Stomach smooth muscle (tissue), 2 donors: Measurements from ENCODE around the gene RFTN1.

Source experiments
- H3K27ac ChIP-seq: one replicate; pipeline ENCODE4 v1.7.0; 2013; ENCODE audit warnings: mild to moderate bottlenecking, low read length, inconsistent platforms
- H3K27me3 ChIP-seq, 2 donors: one replicate each; pipeline ENCODE4 v1.7.0; 2013; ENCODE audit warnings: low read length in 2 of 2; ENCODE audit not compliant: insufficient read depth in 2 of 2, control insufficient read depth in 1 of 2
- H3K36me3 ChIP-seq, 2 donors: one replicate each; pipeline ENCODE4 v1.7.0; 2013; ENCODE audit warnings: low read length in 2 of 2; ENCODE audit not compliant: control insufficient read depth in 2 of 2, insufficient read depth in 2 of 2
- H3K4me1 ChIP-seq: one replicate; pipeline ENCODE4 v1.7.0; 2013; ENCODE audit warnings: low read length; ENCODE audit not compliant: control insufficient read depth, insufficient read depth
- H3K4me3 ChIP-seq, 2 donors: one replicate each; pipeline ENCODE4 v1.7.0; 2013; ENCODE audit warnings: low read length in 2 of 2
- H3K9ac ChIP-seq, 2 donors: one replicate each; pipeline ENCODE4 v1.7.0; 2013; ENCODE audit warnings: low read length in 2 of 2, mild to moderate bottlenecking in 1 of 2
- H3K9me3 ChIP-seq, 2 donors: one replicate each; pipeline ENCODE4 v1.7.0; 2013; ENCODE audit warnings: low read length in 2 of 2; ENCODE audit not compliant: control insufficient read depth in 2 of 2
- donor health status: healthy.
- donor health status: Pancreatic carcinoma.

The RFTN1 gene

DNA sequence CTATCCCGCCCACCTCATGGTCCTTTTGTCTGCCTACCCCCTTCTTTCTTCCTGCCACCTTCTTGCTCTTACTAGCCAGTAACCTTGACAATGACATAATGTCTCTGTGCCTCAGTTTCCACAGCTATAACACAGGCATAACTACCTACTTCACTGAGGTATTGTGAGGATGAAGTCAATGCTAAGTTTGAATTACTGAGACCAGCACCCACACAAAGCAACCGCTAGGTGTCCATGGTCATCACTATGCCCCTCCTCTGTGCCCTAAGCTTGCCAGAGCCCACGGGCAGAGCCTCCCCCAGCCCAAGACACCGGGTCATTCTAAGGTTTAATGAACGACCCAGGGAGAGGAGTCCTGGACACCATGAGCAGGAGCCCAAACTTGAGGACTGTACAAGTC is 146.9 kb downstream of the RFTN1 start:
- H3K36me3 ChIP-seq = peaks cover 0 to 6% of the 10 kb centered on the region in 2 donors

DNA sequence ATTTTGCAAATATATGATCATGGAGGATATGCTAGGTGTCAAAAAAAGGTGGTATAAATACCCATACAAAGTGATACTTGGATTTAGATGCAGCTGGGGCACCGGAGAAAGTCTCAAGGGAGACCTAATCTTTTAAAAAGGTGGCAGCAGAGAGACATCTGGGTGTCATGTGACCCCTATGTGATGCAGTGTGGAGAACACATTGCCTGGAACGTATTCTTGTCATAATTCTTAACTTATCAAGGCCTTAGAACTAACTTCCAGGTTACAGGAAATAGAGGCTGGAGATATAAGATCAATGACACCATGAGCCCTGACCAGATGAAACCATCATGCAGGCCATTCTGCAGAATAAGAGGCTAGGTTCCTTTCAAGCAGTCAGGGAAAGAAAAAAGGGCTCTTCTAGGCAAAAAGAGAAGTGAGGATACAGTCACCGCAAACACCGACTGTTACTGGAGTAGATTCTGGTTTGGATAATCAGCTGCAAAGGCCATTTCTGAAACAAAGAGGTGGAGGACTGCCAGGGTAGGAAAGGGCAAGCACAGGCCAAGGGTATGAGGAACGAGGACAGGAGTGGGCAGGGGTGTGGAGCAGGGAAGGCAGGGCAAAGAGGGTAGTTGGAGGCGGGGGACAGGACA is 147.9 kb downstream of the RFTN1 start:
- Histone ChIP-seq H3K9ac (no peak overlapping the region), H3K27ac (no peak overlapping the region), H3K27me3 (no peaks in the 10 kb centered on the region), H3K4me3 (no peak overlapping the region), H3K9me3 (no peaks in the 10 kb centered on the region), H3K4me1 (peaks cover 2% of the 10 kb centered on the region), H3K36me3 (peaks cover 0 to 6% of the 10 kb centered on the region in 2 donors)

More for the DNA sequence above, 146.9 kb downstream of the RFTN1 start:
- H3K4me3 ChIP-seq = no peak overlapping the region
- no peaks in the 10 kb centered on the region for H3K27me3 ChIP-seq
- H3K9ac ChIP-seq = no peak overlapping the region
- no peak overlapping the region for H3K27ac ChIP-seq
- no peaks in the 10 kb centered on the region for H3K9me3 ChIP-seq
- peaks cover 10% of the 10 kb centered on the region for H3K4me1 ChIP-seq

DNA sequence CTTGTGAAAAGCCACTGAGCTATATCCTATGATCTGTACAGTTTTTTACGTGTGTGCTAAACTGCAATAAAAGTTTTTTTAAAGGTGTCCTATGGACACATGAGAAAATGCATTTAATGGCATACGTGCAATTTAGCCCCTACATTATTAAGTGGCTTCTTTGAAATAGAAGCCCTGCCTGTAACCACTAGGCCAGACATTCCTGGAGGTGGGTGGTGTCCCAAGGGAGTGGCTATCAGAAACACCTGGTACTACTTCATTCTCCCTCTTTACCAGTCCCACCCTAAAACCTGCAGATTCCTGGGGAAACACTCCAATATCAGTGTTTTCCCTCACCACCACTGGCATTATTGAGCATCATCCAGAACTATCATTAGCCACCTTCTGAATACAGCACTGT is 148.5 kb downstream of the RFTN1 start:
- Histone ChIP-seq H3K9ac (no peak overlapping the region), H3K4me3 (no peak overlapping the region), H3K27ac (no peak overlapping the region), H3K4me1 (no peaks in the 10 kb centered on the region), H3K9me3 (no peaks in the 10 kb centered on the region), H3K36me3 (peaks cover 0 to 6% of the 10 kb centered on the region in 2 donors), H3K27me3 (no peaks in the 10 kb centered on the region)

DNA sequence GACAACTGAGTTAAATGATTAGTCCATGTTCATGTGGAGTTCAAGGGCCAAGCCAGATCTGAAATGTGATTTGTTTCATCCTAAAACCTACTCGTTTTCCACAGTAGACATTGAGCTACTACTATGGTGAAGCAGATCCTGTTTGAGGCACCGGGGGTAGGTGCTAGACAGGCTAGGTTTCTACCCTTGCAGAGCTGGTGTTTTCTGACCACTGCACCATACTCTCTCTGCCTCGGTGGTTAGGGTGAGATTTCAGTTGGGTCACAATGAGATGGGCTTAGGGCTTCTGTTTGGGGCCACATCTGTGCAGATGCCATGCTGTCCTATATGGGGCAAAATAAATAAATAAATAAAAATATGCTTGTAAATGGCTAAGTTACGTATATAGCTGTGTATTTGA is 149.2 kb downstream of the RFTN1 start:
- Histone ChIP-seq H3K27ac (no peak overlapping the region), H3K4me1 (no peaks in the 10 kb centered on the region), H3K27me3 (no peaks in the 10 kb centered on the region), H3K9ac (no peak overlapping the region), H3K9me3 (no peaks in the 10 kb centered on the region), H3K36me3 (peaks cover 0 to 6% of the 10 kb centered on the region in 2 donors), H3K4me3 (no peak overlapping the region)

DNA sequence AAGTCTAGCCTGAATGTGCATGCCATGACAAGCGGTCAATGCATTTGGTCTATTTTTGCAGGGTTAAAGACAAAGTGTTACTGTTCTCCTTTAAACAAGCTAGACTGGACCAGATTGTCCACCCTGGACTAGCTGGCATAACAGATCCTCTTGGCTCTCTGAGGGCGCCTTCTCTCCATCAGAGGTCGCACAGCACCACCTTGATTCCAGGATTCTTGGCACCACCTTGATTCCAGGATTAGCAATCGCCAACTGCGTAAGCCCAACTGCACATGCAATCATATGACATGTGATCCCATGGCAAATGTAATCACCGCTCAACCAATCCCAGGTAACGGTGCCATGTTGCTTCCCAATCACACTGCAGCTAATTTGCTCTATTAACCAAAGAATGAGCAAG is 149.9 kb downstream of the RFTN1 start:
- H3K9ac ChIP-seq = no peak overlapping the region
- H3K4me1 ChIP-seq = no peaks in the 10 kb centered on the region
- H3K9me3 ChIP-seq = no peaks in the 10 kb centered on the region
- peaks cover 0 to 6% of the 10 kb centered on the region in 2 donors for H3K36me3 ChIP-seq
- no peak overlapping the region for H3K27ac ChIP-seq
- no peaks in the 10 kb centered on the region for H3K27me3 ChIP-seq
- no peak overlapping the region for H3K4me3 ChIP-seq

DNA sequence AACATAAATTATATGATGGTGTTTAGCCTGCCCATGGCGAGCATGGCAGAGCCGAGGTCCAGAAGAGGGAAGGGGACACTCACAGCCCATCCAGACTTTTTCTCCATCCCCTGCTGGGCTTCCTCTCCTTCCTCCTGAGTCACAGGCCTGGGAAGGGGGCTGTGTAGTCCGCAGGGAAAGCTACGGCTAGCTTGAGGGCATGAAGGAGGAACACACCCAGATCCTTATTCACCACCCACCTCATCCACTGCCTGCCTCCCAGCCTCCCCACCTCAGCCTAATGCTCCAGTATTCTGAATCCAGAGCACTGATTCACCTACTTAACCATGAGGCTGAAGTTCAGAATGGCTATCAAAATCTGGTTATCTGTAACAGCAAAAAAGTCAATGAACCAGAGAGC is 150.7 kb downstream of the RFTN1 start:
- Histone ChIP-seq H3K9me3 (no peaks in the 10 kb centered on the region), H3K27ac (no peak overlapping the region), H3K27me3 (no peaks in the 10 kb centered on the region), H3K36me3 (peaks cover 0 to 4% of the 10 kb centered on the region in 2 donors), H3K4me3 (no peak overlapping the region), H3K4me1 (no peaks in the 10 kb centered on the region), H3K9ac (no peak overlapping the region)

DNA sequence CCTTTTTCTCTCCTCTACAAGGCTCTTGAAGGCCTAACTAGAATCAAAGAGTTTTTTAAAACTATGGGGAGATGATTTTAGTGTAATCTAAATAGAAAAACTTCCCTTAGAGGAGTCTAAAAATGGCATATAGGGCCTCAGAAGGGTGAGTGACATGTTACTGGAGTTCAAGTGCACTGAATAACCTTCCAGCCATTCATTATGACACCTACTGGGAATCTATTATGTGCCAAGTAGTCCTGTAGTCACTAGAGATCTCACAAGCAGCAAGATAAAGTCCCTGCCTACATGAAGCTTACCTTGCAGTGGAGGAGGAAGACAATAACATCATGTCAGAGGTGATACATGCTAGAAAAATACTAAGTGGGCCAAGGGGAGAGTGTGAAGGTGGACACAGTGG is 152.4 kb downstream of the RFTN1 start:
- peaks cover 0 to 4% of the 10 kb centered on the region in 2 donors for H3K36me3 ChIP-seq
- H3K4me1 ChIP-seq = no peaks in the 10 kb centered on the region
- H3K27ac ChIP-seq = no peak overlapping the region
- H3K9me3 ChIP-seq = no peaks in the 10 kb centered on the region
- no peak overlapping the region for H3K4me3 ChIP-seq
- H3K9ac ChIP-seq = no peak overlapping the region
- no peaks in the 10 kb centered on the region for H3K27me3 ChIP-seq

DNA sequence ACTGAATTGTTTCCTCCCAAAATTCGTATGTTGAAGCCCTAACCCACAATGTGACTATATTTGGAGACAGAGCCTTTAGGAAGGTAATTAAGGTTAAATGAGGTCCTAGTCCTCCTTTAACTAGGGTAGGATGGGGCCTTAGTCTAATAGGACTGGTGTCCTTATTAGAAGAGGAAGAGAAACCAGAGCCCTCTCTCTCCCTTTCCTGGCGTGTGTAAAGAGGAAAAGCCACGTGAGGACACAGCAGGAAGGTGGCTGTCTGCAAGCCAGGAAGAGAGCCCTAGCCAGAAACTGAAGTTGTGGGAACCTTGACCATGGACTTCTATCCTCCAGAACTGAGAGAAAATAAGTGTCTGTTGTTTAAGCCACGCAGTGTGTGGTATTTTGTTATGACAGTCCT is 154.2 kb downstream of the RFTN1 start:
- H3K27me3 ChIP-seq = no peaks in the 10 kb centered on the region
- H3K36me3 ChIP-seq = peaks cover 0 to 4% of the 10 kb centered on the region in 2 donors
- peak overlapping the region in 1 of 2 donors; percentile 20 for H3K4me3 ChIP-seq
- no peaks in the 10 kb centered on the region for H3K4me1 ChIP-seq
- no peak overlapping the region for H3K27ac ChIP-seq
- H3K9me3 ChIP-seq = no peaks in the 10 kb centered on the region
- H3K9ac ChIP-seq = no peak overlapping the region

DNA sequence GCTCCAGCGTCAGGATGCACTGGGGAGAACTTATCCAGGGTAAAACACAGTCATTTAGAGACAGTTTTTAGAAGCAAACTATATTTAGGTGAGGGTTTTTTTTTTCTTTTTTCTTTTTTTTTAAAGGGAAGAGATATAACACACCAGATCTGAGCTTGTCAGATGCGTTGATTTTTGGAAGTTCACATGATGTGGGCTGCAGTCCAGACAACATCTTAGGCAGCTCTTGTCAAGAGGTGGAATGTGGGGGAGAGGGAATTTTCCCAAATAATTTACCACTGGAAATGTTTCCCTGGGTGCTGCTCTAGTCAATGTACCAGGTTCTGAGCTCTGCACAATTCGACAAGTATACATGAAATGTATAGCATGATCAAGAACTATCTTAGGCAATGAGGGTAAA is 155.2 kb downstream of the RFTN1 start:
- H3K4me1 ChIP-seq = no peaks in the 10 kb centered on the region
- H3K27ac ChIP-seq = no peak overlapping the region

DNA sequence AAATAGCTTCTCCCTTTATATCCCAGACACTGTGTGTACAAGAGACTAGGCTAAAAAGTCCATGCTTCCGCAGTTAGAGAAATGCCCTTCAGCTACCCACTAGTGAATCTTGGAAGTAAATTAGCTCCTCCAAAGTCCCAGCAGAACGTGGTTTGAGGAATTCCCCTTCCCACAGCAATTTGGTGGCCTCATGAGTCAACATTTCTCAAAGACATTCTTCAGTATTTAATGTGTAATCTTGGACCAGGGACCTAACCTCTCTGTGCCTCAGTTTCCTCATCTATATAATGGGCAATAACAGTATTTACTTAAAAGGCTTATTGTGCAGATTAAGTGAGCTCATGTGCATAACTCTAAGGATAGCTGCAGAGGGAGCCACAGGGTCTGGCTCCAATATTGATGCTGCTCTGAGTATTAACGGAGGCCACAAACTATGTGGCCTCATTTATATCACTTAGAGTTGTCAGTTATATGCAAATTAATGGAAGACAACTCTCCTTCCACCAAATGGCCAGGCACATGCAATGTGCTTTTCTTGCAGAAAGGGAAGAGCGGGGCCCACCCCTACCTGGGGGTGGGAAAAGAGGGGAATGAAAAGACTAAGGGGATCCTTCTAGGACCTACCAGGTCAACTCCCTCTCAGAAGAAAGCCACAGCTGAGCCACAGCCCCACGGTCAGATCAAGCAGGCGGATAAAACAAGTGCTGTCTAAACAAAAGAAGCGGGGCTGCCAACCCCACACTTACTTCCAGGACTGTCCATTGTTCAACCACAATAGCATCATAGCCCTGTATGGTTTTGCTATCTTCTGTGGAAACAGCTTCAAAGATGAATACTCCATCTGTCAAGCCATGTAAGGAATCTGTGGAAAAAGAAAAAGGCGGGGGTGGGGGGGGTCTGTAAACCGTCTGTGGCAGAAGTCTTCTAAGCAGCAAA is 156.0 kb downstream of the RFTN1 start:
- Histone ChIP-seq H3K27me3 (no peaks in the 10 kb centered on the region), H3K4me3 (no peak overlapping the region), H3K4me1 (no peaks in the 10 kb centered on the region), H3K9ac (no peak overlapping the region), H3K27ac (no peak overlapping the region), H3K9me3 (no peaks in the 10 kb centered on the region), H3K36me3 (no peaks in the 10 kb centered on the region)

More for the DNA sequence above, 155.2 kb downstream of the RFTN1 start:
- no peak overlapping the region for H3K4me3 ChIP-seq
- H3K9ac ChIP-seq = no peak overlapping the region
- no peaks in the 10 kb centered on the region for H3K27me3 ChIP-seq
- H3K36me3 ChIP-seq = no peaks in the 10 kb centered on the region
- no peaks in the 10 kb centered on the region for H3K9me3 ChIP-seq

DNA sequence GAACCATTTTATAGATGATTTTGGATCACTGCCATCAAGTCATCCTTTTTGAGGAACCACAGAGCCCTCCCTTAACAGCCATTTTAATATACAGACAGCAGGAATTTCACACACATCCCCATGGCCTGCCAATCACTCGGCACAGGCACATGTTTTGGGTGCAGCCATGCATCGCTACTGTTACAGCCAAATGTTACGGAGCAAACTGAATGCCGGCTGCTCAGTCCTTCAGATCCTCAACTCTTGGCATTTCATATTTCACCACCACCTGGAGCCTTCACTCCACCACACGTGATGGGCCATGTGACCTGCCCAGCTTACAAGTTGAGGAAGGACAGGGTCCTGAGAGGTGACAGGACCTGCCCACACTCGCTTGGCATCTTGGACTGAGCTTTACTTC is 157.7 kb downstream of the RFTN1 start:
- Histone ChIP-seq H3K27ac (no peak overlapping the region), H3K4me1 (no peaks in the 10 kb centered on the region), H3K4me3 (no peak overlapping the region), H3K9me3 (no peaks in the 10 kb centered on the region), H3K9ac (no peak overlapping the region), H3K27me3 (no peaks in the 10 kb centered on the region), H3K36me3 (no peaks in the 10 kb centered on the region)
